Myocyte (in vitro differentiated cells): ENCODE measurements around the gene TMEM178A. TPM values are rescaled to one million over a fixed set of nuclear protein-coding genes. Genes with fewer than 3 reads are reported as not detected.
"Not testable (repeated sequence)": the region's sequence is repeated elsewhere in the genome, so short reads cannot be mapped to it uniquely, and the experiment has no call there.

Experiments used
- DNase-seq: peaks from one replicate; pipeline ENCODE4 v3.0.0-alpha.2; 2012; ENCODE audit warnings: low read depth
- total RNA-seq: library from RNA; depleted of rRNA; stranded (reverse); fragments of >200 nt; gene quantifications from 2 replicates; pipeline ENCODE4 v1.2.3, GENCODE V29; 2014

Gene TMEM178A
- total RNA-seq, 1 donor from 2014 or later = 2.0 TPM

- no peak for DNase-seq
Measured at GRCh38 chr2:39647104-39647765, 18.5 kb upstream of the TMEM178A start.

- no peak for DNase-seq
Measured at GRCh38 chr2:39648580-39648979, 17.1 kb upstream of the TMEM178A start.

GRCh38 chr2:39649511-39649910, 16.2 kb upstream of the TMEM178A start:
- no peak for DNase-seq

GRCh38 chr2:39650468-39650867, 15.2 kb upstream of the TMEM178A start:
- no peak for DNase-seq

GRCh38 chr2:39656215-39656614, 9.5 kb upstream of the TMEM178A start:
- not testable (repeated sequence) for DNase-seq

- DNase-seq = no peak
Measured at GRCh38 chr2:39657287-39657937, 8.3 kb upstream of the TMEM178A start.

- no peak for DNase-seq
Measured at GRCh38 chr2:39658371-39658770, 7.3 kb upstream of the TMEM178A start.

GRCh38 chr2:39659765-39660611, 5.7 kb upstream of the TMEM178A start:
- no peak for DNase-seq

- DNase-seq = peak; percentile 70
Measured at GRCh38 chr2:39660612-39661236, 5.0 kb upstream of the TMEM178A start.

- no peak for DNase-seq
Measured at GRCh38 chr2:39661826-39662225, 3.9 kb upstream of the TMEM178A start.

GRCh38 chr2:39663187-39663930, 2.4 kb upstream of the TMEM178A start:
- no peak for DNase-seq

- DNase-seq = no peak
Measured at GRCh38 chr2:39664232-39664887, 1.4 kb upstream of the TMEM178A start.

GRCh38 chr2:39664888-39665591, 677 bp upstream of the TMEM178A start:
- no peak for DNase-seq

GRCh38 chr2:39666491-39667101, 879 bp downstream of the TMEM178A start:
- DNase-seq = peak; percentile 20

- DNase-seq = no peak
Measured at GRCh38 chr2:39667104-39667885, 1.6 kb downstream of the TMEM178A start.

GRCh38 chr2:39667886-39668276, 2.2 kb downstream of the TMEM178A start:
- DNase-seq = no peak

GRCh38 chr2:39668576-39669080, 2.9 kb downstream of the TMEM178A start:
- no peak for DNase-seq

GRCh38 chr2:39671604-39672003, 5.9 kb downstream of the TMEM178A start:
- DNase-seq = no peak
